ENCODE data around the gene SHLD1.

Gene SHLD1

GRCh38 chr20:5908981-5909380 lies 158.8 kb downstream of the SHLD1 start:
- Histone ChIP-seq H3K4me1 (ENCODE audit: low read length) (no peaks in the 10 kb centered on the region), H3K4me2 (ENCODE audit: low read depth, low read length) (no peak overlapping the region), H3K9me2 (replicated peaks; ENCODE audit: insufficient read depth, low read length) (no peaks in the 10 kb centered on the region), H3K9me3 (replicated peaks; ENCODE audit: insufficient read depth, low read length) (no peaks in the 10 kb centered on the region), H3K9ac (ENCODE audit: low read length) (no peak overlapping the region), H4K20me1 (ENCODE audit: insufficient read depth, low read length) (no peaks in the 10 kb centered on the region), H3K79me2 (ENCODE audit: low read length) (no peaks in the 10 kb centered on the region), H3F3A (ENCODE audit: insufficient read depth, low read length) (no peaks in the 10 kb centered on the region), H3K27ac (ENCODE audit: low read length) (no peak overlapping the region), H3K27me3 (replicated peaks; ENCODE audit: insufficient read depth, low read length) (no peaks in the 10 kb centered on the region; the same call in 1 of the 2 replicates), H3K4me3 (ENCODE audit: low read length) (no peak overlapping the region), H3K36me3 (replicated peaks; ENCODE audit: insufficient read depth, low read length) (no peaks in the 10 kb centered on the region), H2AFZ (ENCODE audit: low read length) (no peak overlapping the region)
- no peak for DNase-seq
- TF ChIP-seq EZH2 (optimal IDR thresholded peaks at IDR 0.05; ENCODE audit: low read depth, low read length) (no peak), CTCF (IDR thresholded peaks at IDR 0.05; ENCODE audit: low read length) (no peak), EZH2phosphoT487 (IDR thresholded peaks at IDR 0.05; ENCODE audit: low read length) (no peak)

GRCh38 chr20:5910186-5910585 lies 160.0 kb downstream of the SHLD1 start:
- H3K27ac ChIP-seq (ENCODE audit: low read length), result no peak overlapping the region

GRCh38 chr20:5913166-5913565 lies 163.0 kb downstream of the SHLD1 start:
- Histone ChIP-seq H3K27me3 (replicated peaks; ENCODE audit: insufficient read depth, low read length) (no peaks in the 10 kb centered on the region; the same call in 1 of the 2 replicates), H3K36me3 (replicated peaks; ENCODE audit: insufficient read depth, low read length) (no peaks in the 10 kb centered on the region), H3K9me2 (replicated peaks; ENCODE audit: insufficient read depth, low read length) (no peaks in the 10 kb centered on the region), H3F3A (ENCODE audit: insufficient read depth, low read length) (no peaks in the 10 kb centered on the region), H4K20me1 (ENCODE audit: insufficient read depth, low read length) (no peaks in the 10 kb centered on the region), H3K4me1 (ENCODE audit: low read length) (no peaks in the 10 kb centered on the region), H3K4me3 (ENCODE audit: low read length) (no peak overlapping the region), H3K79me2 (ENCODE audit: low read length) (no peaks in the 10 kb centered on the region), H3K27ac (ENCODE audit: low read length) (no peak overlapping the region), H3K9me3 (replicated peaks; ENCODE audit: insufficient read depth, low read length) (no peaks in the 10 kb centered on the region), H2AFZ (ENCODE audit: low read length) (no peak overlapping the region), H3K4me2 (ENCODE audit: low read depth, low read length) (no peak overlapping the region), H3K9ac (ENCODE audit: low read length) (no peak overlapping the region)
- no peak for TF ChIP-seq EZH2phosphoT487 (IDR thresholded peaks at IDR 0.05; ENCODE audit: low read length)
- TF ChIP-seq EZH2 (optimal IDR thresholded peaks at IDR 0.05; ENCODE audit: low read depth, low read length), result no peak
- TF ChIP-seq CTCF (IDR thresholded peaks at IDR 0.05; ENCODE audit: low read length), result no peak
- no peak for DNase-seq

More at GRCh38 chr20:5910186-5910585, 160.0 kb downstream of the SHLD1 start:
- H3K4me3 ChIP-seq (ENCODE audit: low read length), result no peak overlapping the region
- DNase-seq, result no peak
- H3K79me2 ChIP-seq (ENCODE audit: low read length), result no peaks in the 10 kb centered on the region
- TF ChIP-seq EZH2 (optimal IDR thresholded peaks at IDR 0.05; ENCODE audit: low read depth, low read length) (no peak), EZH2phosphoT487 (IDR thresholded peaks at IDR 0.05; ENCODE audit: low read length) (no peak), CTCF (IDR thresholded peaks at IDR 0.05; ENCODE audit: low read length) (no peak)
- H3K4me2 ChIP-seq (ENCODE audit: low read depth, low read length), result no peak overlapping the region
- no peaks in the 10 kb centered on the region for H3K36me3 ChIP-seq (replicated peaks; ENCODE audit: insufficient read depth, low read length)
- no peaks in the 10 kb centered on the region for H3K9me3 ChIP-seq (replicated peaks; ENCODE audit: insufficient read depth, low read length)
- H3K27me3 ChIP-seq (replicated peaks; ENCODE audit: insufficient read depth, low read length), result no peaks in the 10 kb centered on the region; the same call in 1 of the 2 replicates
- no peaks in the 10 kb centered on the region for H3K4me1 ChIP-seq (ENCODE audit: low read length)
- H3K9me2 ChIP-seq (replicated peaks; ENCODE audit: insufficient read depth, low read length), result no peaks in the 10 kb centered on the region
- no peak overlapping the region for H2AFZ ChIP-seq (ENCODE audit: low read length)
- H3F3A ChIP-seq (ENCODE audit: insufficient read depth, low read length), result no peaks in the 10 kb centered on the region
- no peaks in the 10 kb centered on the region for H4K20me1 ChIP-seq (ENCODE audit: insufficient read depth, low read length)
- no peak overlapping the region for H3K9ac ChIP-seq (ENCODE audit: low read length)

All from MM.1S (cell line).